Thyroid gland (tissue), 4 donors: Measurements from ENCODE around the gene TM7SF3.

ENCODE experiments used
- CTCF ChIP-seq, 6 experiments: fragments of 200-600 bp in 3 of 6; fragments of 450-650 bp in 3 of 6; sonication (generic) in 3 of 6; IDR thresholded peaks; one replicate each; pipeline ENCODE4 v1.5.1; 2016 to 2019; ENCODE audit warnings: antibody characterized with exemption in 6 of 6, mild to moderate bottlenecking in 2 of 6, inconsistent platforms in 1 of 6, moderate library complexity in 1 of 6
- POLR2A ChIP-seq, 2 donors: fragments of 450-650 bp; IDR thresholded peaks; one replicate each; pipeline ENCODE4 v1.6.1; 2017; ENCODE audit warnings: antibody characterized with exemption in 2 of 2, mild to moderate bottlenecking in 2 of 2, moderate library complexity in 1 of 2

- TF ChIP-seq CTCF (IDR thresholded peaks at IDR 0.05) (no peak), POLR2A (IDR thresholded peaks at IDR 0.05) (no peak)
Observed at GRCh38 chr12:26963413-26963812, 50.8 kb downstream of the TM7SF3 start.
